ENCODE measurements around the gene NPTXR. TPM values are rescaled to one million over a fixed set of nuclear protein-coding genes. Genes with fewer than 3 reads are reported as not detected.

The NPTXR gene
- total RNA-seq, 2 experiments from 2014 or later: 1.9 to 2.5 TPM

GRCh38 chr22:38849811-38850210, 6.0 kb upstream of the NPTXR start:
- no peaks in the 10 kb centered on the region for H3K9me3 Mint-ChIP-seq
- H3K27me3 Mint-ChIP-seq: peaks cover 5% of the 10 kb centered on the region
- H3K4me1 Mint-ChIP-seq (ENCODE audit: low read depth): no peaks in the 10 kb centered on the region
- no peak overlapping the region for H3K4me3 Mint-ChIP-seq
- intact Hi-C loops (cut with micrococcal nuclease): no loop called here
- CTCF ChIA-PET: interaction anchor here (1.8 kb wide), 1 partner anchor 20 kb away, joined by 9 read pairs; no protein-coding TSS in a partner anchor
- POLR2A ChIA-PET: no interaction called here
- H3K27ac Mint-ChIP-seq: no peak overlapping the region
- DNase-seq: no peak
- no peaks in the 10 kb centered on the region for H3K36me3 Mint-ChIP-seq

GRCh38 chr22:38846412-38846811, 2.6 kb upstream of the NPTXR start:
- CTCF ChIA-PET: interaction anchor here (1.3 kb wide), 1 partner anchor 24 kb away, joined by 4 read pairs; no protein-coding TSS in a partner anchor
- Mint-ChIP-seq H3K4me3 (no peak overlapping the region), H3K27me3 (peaks cover 12% of the 10 kb centered on the region), H3K9me3 (no peaks in the 10 kb centered on the region), H3K27ac (no peak overlapping the region), H3K36me3 (no peaks in the 10 kb centered on the region), H3K4me1 (ENCODE audit: low read depth) (peaks cover 11% of the 10 kb centered on the region)
- POLR2A ChIA-PET: no interaction called here
- DNase-seq: no peak
- intact Hi-C loops (cut with micrococcal nuclease): no loop called here

- H3K27me3 Mint-ChIP-seq: peaks cover 15% of the 10 kb centered on the region
- peaks cover 11% of the 10 kb centered on the region for H3K4me1 Mint-ChIP-seq (ENCODE audit: low read depth)
- H3K9me3 Mint-ChIP-seq: no peaks in the 10 kb centered on the region
- POLR2A ChIA-PET: no interaction called here
- intact Hi-C loops (cut with micrococcal nuclease): no loop called here
- CTCF ChIA-PET: interaction anchor here (0.9 to 4.5 kb wide), 2 partner anchors 25 to 76 kb away, joined by 4 to 36 read pairs; no protein-coding TSS in a partner anchor
- peak overlapping the region; percentile 20 for H3K4me3 Mint-ChIP-seq
- DNase-seq: no peak
- H3K27ac Mint-ChIP-seq: no peak overlapping the region
- H3K36me3 Mint-ChIP-seq: no peaks in the 10 kb centered on the region
These were observed 1.3 kb upstream of the NPTXR start for GRCh38 chr22:38845004-38845740.

GRCh38 chr22:38844315-38845003, 631 bp upstream of the NPTXR start:
- no peaks in the 10 kb centered on the region for H3K36me3 Mint-ChIP-seq
- peak overlapping the region; percentile 41 for H3K4me3 Mint-ChIP-seq
- peaks cover 15% of the 10 kb centered on the region for H3K27me3 Mint-ChIP-seq
- intact Hi-C loops (cut with micrococcal nuclease): no loop called here
- no peaks in the 10 kb centered on the region for H3K9me3 Mint-ChIP-seq
- ChIA-PET POLR2A (interaction anchor here (1.1 to 2.1 kb wide), 2 partner anchors 16 to 88 kb away, joined by 3 to 7 read pairs; no protein-coding TSS in a partner anchor), CTCF (interaction anchor here (0.9 to 4.5 kb wide), 4 partner anchors 26 to 112 kb away, joined by 4 to 36 read pairs (median 14); partner anchors contain the start of gene SUN2)
- peaks cover 11% of the 10 kb centered on the region for H3K4me1 Mint-ChIP-seq (ENCODE audit: low read depth)
- H3K27ac Mint-ChIP-seq: no peak overlapping the region
- no peak for DNase-seq

- DNase-seq: peak; percentile 72
- Mint-ChIP-seq H3K27me3 (peaks cover 15% of the 10 kb centered on the region), H3K36me3 (no peaks in the 10 kb centered on the region), H3K4me3 (peak overlapping the region; percentile 37), H3K9me3 (no peaks in the 10 kb centered on the region), H3K4me1 (ENCODE audit: low read depth) (peaks cover 11% of the 10 kb centered on the region), H3K27ac (no peak overlapping the region)
- ChIA-PET CTCF (interaction anchor here (0.6 to 4.5 kb wide), 20 partner anchors 10 to 328 kb away, joined by 3 to 37 read pairs (median 3); partner anchors contain the start of genes SUN2 and TOMM22), POLR2A (interaction anchor here (0.7 to 2.1 kb wide), 4 partner anchors 18 to 87 kb away, joined by 3 to 7 read pairs (median 4); partner anchors contain the start of gene CBX6)
- intact Hi-C loops (cut with micrococcal nuclease): no loop called here
These were observed 599 bp downstream of the NPTXR start for GRCh38 chr22:38843201-38843656.

GRCh38 chr22:38842512-38843200, 1.2 kb downstream of the NPTXR start:
- ChIA-PET CTCF (interaction anchor here (0.6 to 4.5 kb wide), 19 partner anchors 11 to 329 kb away, joined by 3 to 37 read pairs (median 3); partner anchors contain the start of genes SUN2 and TOMM22), POLR2A (interaction anchor here (0.7 to 2.1 kb wide), 4 partner anchors 16 to 84 kb away, joined by 3 to 7 read pairs (median 4); partner anchors contain the start of gene CBX6)
- peaks cover 15% of the 10 kb centered on the region for H3K27me3 Mint-ChIP-seq
- H3K27ac Mint-ChIP-seq: no peak overlapping the region
- DNase-seq: no peak
- H3K4me3 Mint-ChIP-seq: peak overlapping the region; percentile 73
- no peaks in the 10 kb centered on the region for H3K36me3 Mint-ChIP-seq
- intact Hi-C loops (cut with micrococcal nuclease): loop anchor here (1.0 kb wide), 1 partner anchor 88 kb away; no protein-coding TSS in a partner anchor
- H3K4me1 Mint-ChIP-seq (ENCODE audit: low read depth): peaks cover 11% of the 10 kb centered on the region
- no peaks in the 10 kb centered on the region for H3K9me3 Mint-ChIP-seq

- Mint-ChIP-seq H3K36me3 (no peaks in the 10 kb centered on the region), H3K27ac (no peak overlapping the region), H3K27me3 (peaks cover 15% of the 10 kb centered on the region), H3K4me3 (peak overlapping the region; percentile 73), H3K4me1 (ENCODE audit: low read depth) (peaks cover 11% of the 10 kb centered on the region), H3K9me3 (no peaks in the 10 kb centered on the region)
- DNase-seq: no peak
- ChIA-PET CTCF (interaction anchor here (3.3 to 4.5 kb wide), 2 partner anchors 28 to 73 kb away, joined by 36 to 37 read pairs; no protein-coding TSS in a partner anchor), POLR2A (interaction anchor here (1.2 kb wide), 1 partner anchor 17 kb away, joined by 4 read pairs; no protein-coding TSS in a partner anchor)
- intact Hi-C loops (cut with micrococcal nuclease): loop anchor here (1.0 kb wide), 1 partner anchor 87 kb away; no protein-coding TSS in a partner anchor
These were observed 2.2 kb downstream of the NPTXR start for GRCh38 chr22:38841635-38842034.

- POLR2A ChIA-PET: interaction anchor here (0.6 kb wide), 1 partner anchor 642 kb away, joined by 3 read pairs; no protein-coding TSS in a partner anchor
- Mint-ChIP-seq H3K4me3 (no peak overlapping the region), H3K27me3 (peaks cover 15% of the 10 kb centered on the region), H3K4me1 (ENCODE audit: low read depth) (peaks cover 11% of the 10 kb centered on the region), H3K27ac (no peak overlapping the region), H3K36me3 (no peaks in the 10 kb centered on the region), H3K9me3 (no peaks in the 10 kb centered on the region)
- CTCF ChIA-PET: interaction anchor here (3.3 to 4.5 kb wide), 2 partner anchors 29 to 72 kb away, joined by 36 to 37 read pairs; no protein-coding TSS in a partner anchor
- intact Hi-C loops (cut with micrococcal nuclease): no loop called here
- no peak for DNase-seq
These were observed 2.6 kb downstream of the NPTXR start for GRCh38 chr22:38841211-38841610.

GRCh38 chr22:38840129-38840528, 3.7 kb downstream of the NPTXR start:
- Mint-ChIP-seq H3K4me3 (no peak overlapping the region), H3K27ac (no peak overlapping the region), H3K36me3 (no peaks in the 10 kb centered on the region), H3K9me3 (no peaks in the 10 kb centered on the region), H3K27me3 (peaks cover 15% of the 10 kb centered on the region), H3K4me1 (ENCODE audit: low read depth) (peaks cover 11% of the 10 kb centered on the region)
- DNase-seq: no peak
- ChIA-PET POLR2A (no interaction called here), CTCF (no interaction called here)
- intact Hi-C loops (cut with micrococcal nuclease): no loop called here

GRCh38 chr22:38839686-38840085, 4.1 kb downstream of the NPTXR start:
- POLR2A ChIA-PET: no interaction called here
- Mint-ChIP-seq H3K27ac (no peak overlapping the region), H3K4me1 (ENCODE audit: low read depth) (peaks cover 11% of the 10 kb centered on the region), H3K27me3 (peaks cover 15% of the 10 kb centered on the region), H3K9me3 (no peaks in the 10 kb centered on the region), H3K36me3 (no peaks in the 10 kb centered on the region), H3K4me3 (no peak overlapping the region)
- intact Hi-C loops (cut with micrococcal nuclease): no loop called here
- no peak for DNase-seq
- CTCF ChIA-PET: no interaction called here

GRCh38 chr22:38837414-38837928, 6.4 kb downstream of the NPTXR start:
- Mint-ChIP-seq H3K27me3 (peaks cover 6% of the 10 kb centered on the region), H3K9me3 (no peaks in the 10 kb centered on the region), H3K36me3 (no peaks in the 10 kb centered on the region), H3K4me1 (ENCODE audit: low read depth) (peaks cover 4% of the 10 kb centered on the region), H3K27ac (no peak overlapping the region), H3K4me3 (no peak overlapping the region)
- ChIA-PET CTCF (interaction anchor here (0.6 to 3.7 kb wide), 5 partner anchors 13 to 118 kb away, joined by 3 to 17 read pairs (median 4); no protein-coding TSS in a partner anchor), POLR2A (interaction anchor here (0.6 kb wide), 1 partner anchor 615 kb away, joined by 4 read pairs; no protein-coding TSS in a partner anchor)
- intact Hi-C loops (cut with micrococcal nuclease): no loop called here
- no peak for DNase-seq

All from activated CD4-positive, alpha-beta memory T cell treated with anti-CD3 and anti-CD28 coated beads for 36 hours (primary cell).